Heart right ventricle (tissue), 16 donors: ENCODE results near the gene SLC22A1. TPM values are rescaled to one million over a fixed set of nuclear protein-coding genes. Genes with fewer than 3 reads are reported as not detected.

Source experiments
- ATAC-seq, 8 donors: fragments of 200-7000 bp; cut with Tn5 transposase; one replicate each; pipeline ENCODE4 v1.9.1; 2020; ENCODE audit warnings: mild to moderate bottlenecking in 8 of 8, moderate library complexity in 8 of 8, moderate number of reproducible peaks in 1 of 8
- DNase-seq, 2 donors: peaks; one replicate each; pipeline ENCODE4 v3.0.0-alpha.2; 2020
- H3K27ac ChIP-seq, 10 donors: fragments of 200-600 bp; sonication (generic) in 2 of 10; one replicate each; pipeline versions ENCODE4 v1.5.0 to v1.8.0; 2020 to 2022; ENCODE audit warnings: mild to moderate bottlenecking in 3 of 10
- H3K27me3 ChIP-seq, 7 donors: fragments of 200-600 bp; one replicate each; pipeline ENCODE4 v1.8.0; 2021 to 2022; ENCODE audit warnings: mild to moderate bottlenecking in 2 of 7
- H3K36me3 ChIP-seq, 9 donors: fragments of 200-600 bp; sonication (generic) in 1 of 9; one replicate each; pipeline versions ENCODE4 v1.5.0 to v1.8.0; 2020 to 2022; ENCODE audit warnings: mild to moderate bottlenecking in 2 of 9
- H3K4me1 ChIP-seq, 9 donors: fragments of 200-600 bp; sonication (generic) in 1 of 9; one replicate each; pipeline versions ENCODE4 v1.5.0 to v1.8.0; 2020 to 2022; ENCODE audit warnings: mild to moderate bottlenecking in 4 of 9
- H3K4me3 ChIP-seq, 10 donors: fragments of 200-600 bp; sonication (generic) in 2 of 10; one replicate each; pipeline versions ENCODE4 v1.5.0 to v1.8.0; 2020 to 2022; ENCODE audit warnings: mild to moderate bottlenecking in 7 of 10, moderate library complexity in 2 of 10
- H3K9me3 ChIP-seq, 11 donors: fragments of 200-600 bp in 10 of 11; sonication (generic) in 2 of 11; one replicate each; pipeline versions ENCODE4 v1.5.0 to v1.8.0; 2013 to 2022; ENCODE audit warnings: mild to moderate bottlenecking in 2 of 11, control low read depth in 1 of 11, moderate library complexity in 1 of 11
- WGBS, 2 donors: extraction: QIAGEN DNeasy Blood & Tissue Kit; methylation state at CpG; one replicate each; pipeline ENCODE4 v1.1.7; 2013; ENCODE audit warnings: inconsistent platforms in 1 of 2; 5-methylcytosine and 5-hydroxymethylcytosine counted together
- intact Hi-C, 10 donors: fragments of 100-400 bp; cut with DNase I; formaldehyde crosslinking; loops; one replicate each; pipeline versions ENCODE4 v1.11.1 to v1.14.2; 2022
- polyA plus RNA-seq, 2 donors: library from polyadenylated mRNA; stranded (reverse); fragments of 200-250 nt; gene quantifications; one replicate each; pipeline ENCODE4 v1.2.3, GENCODE V29; 2013
- total RNA-seq, 10 donors: library from RNA; stranded (reverse); fragmentation: NEBNext Ultra II Directional in 3 of 10; extraction: Animal tissue kit (Norgen Biotek cat#: 25700) in 3 of 10; gene quantifications; one replicate each; pipeline versions ENCODE4 v1.2.1 to v1.2.4, GENCODE V29; 2021 to 2023
- TF ChIP-seq, protein P1 (sequence below), 9 donors: fragments of 200-600 bp; sonication (generic) in 2 of 9; IDR thresholded peaks; one replicate each; pipeline versions ENCODE4 v1.5.0 to v1.8.0; 2021 to 2022; ENCODE audit warnings: antibody characterized with exemption in 9 of 9, mild to moderate bottlenecking in 5 of 9, moderate library complexity in 1 of 9
- donor health status: Arrhythmogenic right ventricular cardiomyopathy.
- donor health status: ischemic (EF 13 %, LVEDD 7.1; RV severe dilation, severe dysfunction).
- donor health status: healthy with polysubstance abuse.
- donor health status: DM: no; HTN: yes; CAD: no.
- donor health status: DM: no; HTN: no; CAD: no.
- donor health status: ischemic (EF 25% LVEDD 6.9; RV normal size, moderate dysfunction).
- donor health status: ischemic (EF 25% LVEDD 5.7; RV mildly dilated, moderate dysfunction).
- donor health status: healthy.
- donor health status: DM: yes; HTN: yes; CAD: no.
- donor health status: Ischemic cardiomyopathy.
- donor health status: ischemic (EF 35%, LVEDD 5.7; RV mildly dilated, moderate dysfunction).
- donor health status: nonischemic (EF 11% LVEDD 7.7; RV severe dilation, severe dysfunction).
- donor health status: DM: yes; HTN: yes; CAD: no.
- donor health status: PGD.
- donor health status: ischemic (EF 29% LVEDD 5.4; RV normal size, mild dysfunction).
- donor health status: nonischemic (EF 23%, LVEDD 6.1; RV moderate dilation, normal function).

Gene SLC22A1
- total and polyA plus RNA-seq, 12 donors = 0.10 to 1.4 (median 0.39) TPM; not detected in 3

DNA sequence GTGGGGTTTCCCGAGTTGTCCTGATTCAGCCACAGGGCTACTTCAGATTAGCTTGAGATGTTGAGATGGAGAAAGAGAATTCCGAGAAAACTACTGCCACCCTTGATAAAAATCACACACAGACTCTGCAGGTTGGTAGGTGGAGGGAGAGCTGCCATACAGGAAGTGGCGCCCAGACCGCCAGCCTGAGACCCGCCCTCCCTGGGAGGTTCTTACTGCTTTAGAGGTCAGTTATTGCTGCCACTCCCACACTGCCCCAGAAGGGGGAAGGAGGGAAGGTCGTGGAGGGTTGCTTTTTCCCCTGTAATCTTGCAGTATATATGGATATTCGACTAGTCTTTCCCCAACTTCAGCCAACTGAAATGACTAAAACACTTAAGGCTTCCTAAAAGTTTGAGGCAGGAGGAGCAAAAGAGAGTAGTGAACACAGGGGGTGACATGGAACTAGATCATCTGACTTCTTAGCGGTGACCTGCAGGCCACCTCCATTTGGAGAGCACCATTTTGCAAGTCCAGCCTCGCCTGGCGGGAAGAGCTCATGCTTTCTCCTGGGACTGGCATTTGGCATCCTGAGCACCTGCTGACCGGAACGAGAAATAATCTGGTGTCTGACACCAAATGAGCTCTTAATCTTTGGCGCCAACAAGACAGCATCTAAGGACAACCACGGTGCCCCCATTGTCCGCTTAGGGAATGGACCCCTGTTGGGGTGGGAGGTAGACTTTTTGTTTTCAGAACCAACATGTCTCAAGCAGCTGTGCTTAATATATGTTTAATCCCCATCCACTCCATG, 35.7 kb upstream of the SLC22A1 start:
- intact Hi-C loops = loop anchor here in 6 of 10 donors (2.0 to 5.0 kb wide), 2 partner anchors 371 kb away; no protein-coding TSS in a partner anchor
- ATAC-seq (no peak), DNase-seq (no peak)
- H3K27ac ChIP-seq = no peak overlapping the region
- H3K4me1 ChIP-seq = no peaks in the 10 kb centered on the region
- TF ChIP-seq, protein P1, sequence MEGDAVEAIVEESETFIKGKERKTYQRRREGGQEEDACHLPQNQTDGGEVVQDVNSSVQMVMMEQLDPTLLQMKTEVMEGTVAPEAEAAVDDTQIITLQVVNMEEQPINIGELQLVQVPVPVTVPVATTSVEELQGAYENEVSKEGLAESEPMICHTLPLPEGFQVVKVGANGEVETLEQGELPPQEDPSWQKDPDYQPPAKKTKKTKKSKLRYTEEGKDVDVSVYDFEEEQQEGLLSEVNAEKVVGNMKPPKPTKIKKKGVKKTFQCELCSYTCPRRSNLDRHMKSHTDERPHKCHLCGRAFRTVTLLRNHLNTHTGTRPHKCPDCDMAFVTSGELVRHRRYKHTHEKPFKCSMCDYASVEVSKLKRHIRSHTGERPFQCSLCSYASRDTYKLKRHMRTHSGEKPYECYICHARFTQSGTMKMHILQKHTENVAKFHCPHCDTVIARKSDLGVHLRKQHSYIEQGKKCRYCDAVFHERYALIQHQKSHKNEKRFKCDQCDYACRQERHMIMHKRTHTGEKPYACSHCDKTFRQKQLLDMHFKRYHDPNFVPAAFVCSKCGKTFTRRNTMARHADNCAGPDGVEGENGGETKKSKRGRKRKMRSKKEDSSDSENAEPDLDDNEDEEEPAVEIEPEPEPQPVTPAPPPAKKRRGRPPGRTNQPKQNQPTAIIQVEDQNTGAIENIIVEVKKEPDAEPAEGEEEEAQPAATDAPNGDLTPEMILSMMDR (IDR thresholded peaks at IDR 0.05) = no peak
- H3K27me3 ChIP-seq = no peaks in the 10 kb centered on the region
- peaks cover 0 to 100% (median 63%) of the 10 kb centered on the region in 9 donors for H3K36me3 ChIP-seq
- 91 to 92% methylated on average over 15 of the region's 15 CpGs for WGBS, 2 donors
- H3K9me3 ChIP-seq = no peaks in the 10 kb centered on the region
- no peak overlapping the region for H3K4me3 ChIP-seq

DNA sequence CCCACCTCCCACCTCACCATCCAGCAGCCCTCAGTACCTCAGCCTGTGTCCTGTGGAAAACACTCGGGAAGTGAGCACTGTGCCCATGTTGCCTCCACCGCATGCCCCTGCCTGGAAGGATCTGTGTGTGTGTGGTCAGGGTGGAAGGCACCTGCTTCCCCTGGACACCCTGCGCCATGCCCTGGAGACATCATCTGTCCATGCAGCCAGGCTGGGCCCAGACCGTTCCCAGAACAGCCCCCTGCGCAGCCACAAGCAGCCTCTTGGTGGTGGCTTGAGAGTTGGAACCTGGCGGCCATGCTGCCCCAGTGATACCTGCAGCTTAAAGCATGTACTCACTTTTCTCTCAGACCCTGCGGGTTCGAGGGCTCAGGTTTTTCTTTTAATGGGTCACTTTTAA, 34.9 kb upstream of the SLC22A1 start:
- WGBS, 2 donors = 92 to 94% methylated on average over 8 of the region's 8 CpGs

DNA sequence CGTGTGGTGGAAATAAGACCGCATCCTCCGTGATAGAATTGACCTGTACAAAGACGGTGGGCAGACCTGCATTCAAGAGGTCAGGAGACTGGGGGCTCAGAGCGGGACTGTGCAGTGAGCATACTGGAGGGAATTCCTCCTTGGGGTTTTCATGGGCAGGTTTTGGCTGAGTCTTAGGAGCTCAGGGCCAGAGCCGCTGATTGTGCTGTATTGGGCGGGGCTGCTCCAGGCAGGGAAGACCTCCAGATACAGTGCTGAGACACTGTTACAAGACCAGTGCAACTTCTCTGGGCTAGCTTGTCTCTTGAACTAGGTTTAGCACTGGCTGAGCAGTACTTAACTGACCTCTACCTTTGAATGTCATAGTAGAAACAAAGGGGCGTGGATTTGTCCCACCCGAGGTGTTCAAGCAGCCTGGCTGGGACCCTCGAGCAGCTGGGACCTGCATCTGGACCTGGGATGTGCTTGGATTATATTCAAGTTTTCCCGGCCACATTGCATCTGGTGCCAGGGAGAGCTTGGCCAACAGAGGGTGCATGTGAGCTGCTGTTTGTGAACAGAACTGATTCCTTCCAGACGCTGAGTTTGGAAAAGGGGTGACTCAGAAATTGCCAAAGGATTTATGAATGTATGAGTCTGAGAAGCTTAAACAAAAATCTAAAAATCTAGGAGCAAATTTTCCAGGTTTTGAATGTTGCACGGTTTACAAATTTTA, 33.4 kb upstream of the SLC22A1 start:
- intact Hi-C loops = loop anchor here in 6 of 10 donors (1.0 to 5.0 kb wide), 2 partner anchors 368 to 369 kb away; no protein-coding TSS in a partner anchor
- H3K27ac ChIP-seq = no peak overlapping the region
- no peak overlapping the region for H3K4me3 ChIP-seq
- ATAC-seq = peak in 7 of 8 donors; percentile 51 to 78 (median 65)
- H3K36me3 ChIP-seq = peaks cover 0 to 100% (median 67%) of the 10 kb centered on the region in 9 donors
- peak; percentile 40 to 44 for DNase-seq
- TF ChIP-seq, protein P1 (IDR thresholded peaks at IDR 0.05) = peak; percentile 40 to 71 (median 63)
- no peaks in the 10 kb centered on the region for H3K9me3 ChIP-seq
- H3K27me3 ChIP-seq = no peaks in the 10 kb centered on the region
- 63 to 66% methylated on average over 13 of the region's 13 CpGs for WGBS, 2 donors
- no peaks in the 10 kb centered on the region for H3K4me1 ChIP-seq

More for the DNA sequence above, 34.9 kb upstream of the SLC22A1 start:
- Histone ChIP-seq H3K4me1 (no peaks in the 10 kb centered on the region), H3K9me3 (no peaks in the 10 kb centered on the region), H3K4me3 (no peak overlapping the region), H3K36me3 (peaks cover 0 to 100% (median 64%) of the 10 kb centered on the region in 9 donors), H3K27me3 (no peaks in the 10 kb centered on the region), H3K27ac (no peak overlapping the region)
- ATAC-seq (peak in 2 of 8 donors; percentile 11 to 65), DNase-seq (no peak)
- TF ChIP-seq, protein P1 (IDR thresholded peaks at IDR 0.05) = no peak
- intact Hi-C loops = loop anchor here in 6 of 10 donors (2.0 to 5.0 kb wide), 2 partner anchors 370 to 371 kb away; no protein-coding TSS in a partner anchor
